Stimulated activated CD4-positive, alpha-beta T cell treated with anti-CD3 and anti-CD28 coated beads, Interleukin-15, amount 100 ng/mL, for 24 hours (primary cell): ENCODE results near the gene CARS1.

Experiments used
- DNase-seq: peaks from one replicate; pipeline ENCODE4 v3.0.0-alpha.2; 2020

Gene CARS1

GRCh38 chr11:2952290-2952689 lies 104.9 kb downstream of the CARS1 start:
- no peak for DNase-seq

- DNase-seq = no peak
Measured at GRCh38 chr11:2951231-2952110, 105.8 kb downstream of the CARS1 start.
